ENCODE measurements around the gene SLC27A6.

The SLC27A6 gene

GRCh38 chr5:129074903-129075302, 109.6 kb downstream of the SLC27A6 start:
- Histone ChIP-seq H3K36me3 (ENCODE audit: control insufficient read depth in 1 of 2, insufficient read depth in 2 of 2, low read depth in 1 of 2, low read length in 2 of 2) (no peaks in the 10 kb centered on the region), H3K4me3 (ENCODE audit: insufficient read depth in 1 of 2, low read depth in 1 of 2, low read length in 2 of 2) (no peak overlapping the region), H3K4ac (ENCODE audit: low read depth in 1 of 2, low read length in 2 of 2) (no peak overlapping the region), H3K79me1 (replicated peaks; ENCODE audit: low read length, poor library complexity, severe bottlenecking) (no peaks in the 10 kb centered on the region), H4K91ac (ENCODE audit: low read length) (no peak overlapping the region), H3K18ac (ENCODE audit: low read depth in 1 of 2, low read length in 2 of 2) (no peak overlapping the region), H3K27me3 (ENCODE audit: control insufficient read depth in 1 of 2, insufficient read depth in 1 of 2, low read length in 2 of 2) (no peaks in the 10 kb centered on the region), H2BK15ac (ENCODE audit: low read depth, poor library complexity, severe bottlenecking) (no peak overlapping the region), H3K27ac (ENCODE audit: low read length, poor library complexity, severe bottlenecking) (no peak overlapping the region), H3K4me2 (ENCODE audit: low read length, poor library complexity, severe bottlenecking) (no peak overlapping the region), H3K9me3 (ENCODE audit: control insufficient read depth, low read length) (no peaks in the 10 kb centered on the region), H2BK5ac (ENCODE audit: low read depth, low read length, poor library complexity, severe bottlenecking) (no peak overlapping the region), H2AK5ac (ENCODE audit: low read length, severe bottlenecking) (no peak overlapping the region), H3K14ac (ENCODE audit: low read length in 2 of 2) (no peak overlapping the region), H3K9ac (ENCODE audit: low read length) (no peak overlapping the region), H4K8ac (ENCODE audit: low read length) (no peak overlapping the region), H2AFZ (ENCODE audit: low read depth, low read length) (no peak overlapping the region), H3K4me1 (ENCODE audit: control insufficient read depth, insufficient read depth, low read depth, low read length) (no peaks in the 10 kb centered on the region), H2BK120ac (ENCODE audit: low read depth, low read length) (no peak overlapping the region), H2BK12ac (ENCODE audit: low read length in 2 of 2) (no peak overlapping the region), H3K23ac (ENCODE audit: low read length in 2 of 2) (no peak overlapping the region)
- no peak for DNase-seq
- 58% methylated on average over 1 of the region's 4 CpGs for WGBS

- Histone ChIP-seq H3K4me1 (ENCODE audit: control insufficient read depth, insufficient read depth, low read depth, low read length) (no peaks in the 10 kb centered on the region), H3K18ac (ENCODE audit: low read depth in 1 of 2, low read length in 2 of 2) (no peak overlapping the region), H3K27me3 (ENCODE audit: control insufficient read depth in 1 of 2, insufficient read depth in 1 of 2, low read length in 2 of 2) (no peaks in the 10 kb centered on the region), H2BK15ac (ENCODE audit: low read depth, poor library complexity, severe bottlenecking) (no peak overlapping the region), H3K14ac (ENCODE audit: low read length in 2 of 2) (no peak overlapping the region), H3K9me3 (ENCODE audit: control insufficient read depth, low read length) (no peaks in the 10 kb centered on the region), H3K36me3 (ENCODE audit: control insufficient read depth in 1 of 2, insufficient read depth in 2 of 2, low read depth in 1 of 2, low read length in 2 of 2) (no peaks in the 10 kb centered on the region), H2BK5ac (ENCODE audit: low read depth, low read length, poor library complexity, severe bottlenecking) (no peak overlapping the region), H2AFZ (ENCODE audit: low read depth, low read length) (no peak overlapping the region), H3K9ac (ENCODE audit: low read length) (no peak overlapping the region), H4K91ac (ENCODE audit: low read length) (no peak overlapping the region), H3K4me3 (ENCODE audit: insufficient read depth in 1 of 2, low read depth in 1 of 2, low read length in 2 of 2) (no peak overlapping the region), H3K27ac (ENCODE audit: low read length, poor library complexity, severe bottlenecking) (no peak overlapping the region), H3K4ac (ENCODE audit: low read depth in 1 of 2, low read length in 2 of 2) (no peak overlapping the region), H4K8ac (ENCODE audit: low read length) (no peak overlapping the region), H2BK120ac (ENCODE audit: low read depth, low read length) (no peak overlapping the region), H2AK5ac (ENCODE audit: low read length, severe bottlenecking) (no peak overlapping the region), H3K4me2 (ENCODE audit: low read length, poor library complexity, severe bottlenecking) (no peak overlapping the region), H3K79me1 (replicated peaks; ENCODE audit: low read length, poor library complexity, severe bottlenecking) (no peaks in the 10 kb centered on the region), H2BK12ac (ENCODE audit: low read length in 2 of 2) (no peak overlapping the region), H3K23ac (ENCODE audit: low read length in 2 of 2) (no peak overlapping the region)
- DNase-seq, result no peak
- WGBS, result 83% methylated on average over 1 of the region's 3 CpGs
Measured at GRCh38 chr5:129077433-129078075, 112.3 kb downstream of the SLC27A6 start.

- Histone ChIP-seq H3K4ac (ENCODE audit: low read depth in 1 of 2, low read length in 2 of 2) (no peak overlapping the region), H2AK5ac (ENCODE audit: low read length, severe bottlenecking) (no peak overlapping the region), H2BK120ac (ENCODE audit: low read depth, low read length) (no peak overlapping the region), H3K4me1 (ENCODE audit: control insufficient read depth, insufficient read depth, low read depth, low read length) (no peaks in the 10 kb centered on the region), H3K27me3 (ENCODE audit: control insufficient read depth in 1 of 2, insufficient read depth in 1 of 2, low read length in 2 of 2) (no peaks in the 10 kb centered on the region), H3K4me2 (ENCODE audit: low read length, poor library complexity, severe bottlenecking) (no peak overlapping the region), H3K18ac (ENCODE audit: low read depth in 1 of 2, low read length in 2 of 2) (no peak overlapping the region), H2BK15ac (ENCODE audit: low read depth, poor library complexity, severe bottlenecking) (no peak overlapping the region), H3K36me3 (ENCODE audit: control insufficient read depth in 1 of 2, insufficient read depth in 2 of 2, low read depth in 1 of 2, low read length in 2 of 2) (no peaks in the 10 kb centered on the region), H3K9me3 (ENCODE audit: control insufficient read depth, low read length) (no peaks in the 10 kb centered on the region), H3K79me1 (replicated peaks; ENCODE audit: low read length, poor library complexity, severe bottlenecking) (no peaks in the 10 kb centered on the region), H3K4me3 (ENCODE audit: insufficient read depth in 1 of 2, low read depth in 1 of 2, low read length in 2 of 2) (no peak overlapping the region), H3K9ac (ENCODE audit: low read length) (no peak overlapping the region), H4K91ac (ENCODE audit: low read length) (no peak overlapping the region), H4K8ac (ENCODE audit: low read length) (no peak overlapping the region), H3K27ac (ENCODE audit: low read length, poor library complexity, severe bottlenecking) (no peak overlapping the region), H3K14ac (ENCODE audit: low read length in 2 of 2) (no peak overlapping the region), H3K23ac (ENCODE audit: low read length in 2 of 2) (no peak overlapping the region), H2BK12ac (ENCODE audit: low read length in 2 of 2) (no peak overlapping the region), H2AFZ (ENCODE audit: low read depth, low read length) (no peak overlapping the region), H2BK5ac (ENCODE audit: low read depth, low read length, poor library complexity, severe bottlenecking) (no peak overlapping the region)
- DNase-seq, result no peak
- 78% methylated on average over 1 of the region's 1 CpG for WGBS
Measured at GRCh38 chr5:129078247-129078646, 113.0 kb downstream of the SLC27A6 start.

GRCh38 chr5:129078660-129079059, 113.4 kb downstream of the SLC27A6 start:
- H3K4me3 ChIP-seq (ENCODE audit: insufficient read depth in 1 of 2, low read depth in 1 of 2, low read length in 2 of 2), result no peak overlapping the region
- H2BK120ac ChIP-seq (ENCODE audit: low read depth, low read length), result no peak overlapping the region
- no peak overlapping the region for H3K18ac ChIP-seq (ENCODE audit: low read depth in 1 of 2, low read length in 2 of 2)
- no peak overlapping the region for H2BK15ac ChIP-seq (ENCODE audit: low read depth, poor library complexity, severe bottlenecking)
- H3K14ac ChIP-seq (ENCODE audit: low read length in 2 of 2), result no peak overlapping the region
- H4K91ac ChIP-seq (ENCODE audit: low read length), result no peak overlapping the region
- H2AFZ ChIP-seq (ENCODE audit: low read depth, low read length), result no peak overlapping the region
- H3K27me3 ChIP-seq (ENCODE audit: control insufficient read depth in 1 of 2, insufficient read depth in 1 of 2, low read length in 2 of 2), result no peaks in the 10 kb centered on the region
- no peaks in the 10 kb centered on the region for H3K9me3 ChIP-seq (ENCODE audit: control insufficient read depth, low read length)
- no peaks in the 10 kb centered on the region for H3K79me1 ChIP-seq (replicated peaks; ENCODE audit: low read length, poor library complexity, severe bottlenecking)
- H3K27ac ChIP-seq (ENCODE audit: low read length, poor library complexity, severe bottlenecking), result no peak overlapping the region
- no peak overlapping the region for H3K4ac ChIP-seq (ENCODE audit: low read depth in 1 of 2, low read length in 2 of 2)
- no peak overlapping the region for H2BK12ac ChIP-seq (ENCODE audit: low read length in 2 of 2)
- no peak overlapping the region for H2BK5ac ChIP-seq (ENCODE audit: low read depth, low read length, poor library complexity, severe bottlenecking)
- no peak overlapping the region for H2AK5ac ChIP-seq (ENCODE audit: low read length, severe bottlenecking)
- H3K23ac ChIP-seq (ENCODE audit: low read length in 2 of 2), result no peak overlapping the region
- H3K9ac ChIP-seq (ENCODE audit: low read length), result no peak overlapping the region
- 69% methylated on average over 3 of the region's 3 CpGs for WGBS
- no peak overlapping the region for H3K4me2 ChIP-seq (ENCODE audit: low read length, poor library complexity, severe bottlenecking)
- no peaks in the 10 kb centered on the region for H3K36me3 ChIP-seq (ENCODE audit: control insufficient read depth in 1 of 2, insufficient read depth in 2 of 2, low read depth in 1 of 2, low read length in 2 of 2)
- no peak for DNase-seq
- H4K8ac ChIP-seq (ENCODE audit: low read length), result no peak overlapping the region
- H3K4me1 ChIP-seq (ENCODE audit: control insufficient read depth, insufficient read depth, low read depth, low read length), result no peaks in the 10 kb centered on the region
